ENCODE measurements around the gene COL4A4.

GRCh38 chr2:227163485-227163997 is 464 bp downstream of the COL4A4 start:
- TF ChIP-seq CTCF (IDR thresholded peaks at IDR 0.05) (no peak), POLR2A (IDR thresholded peaks at IDR 0.05) (no peak), EP300 (IDR thresholded peaks at IDR 0.05) (no peak), POLR2AphosphoS5 (IDR thresholded peaks at IDR 0.05) (no peak)
